PC-3 (cell line): ENCODE measurements around the gene SERPINE2.

Source experiments
- EZH2 ChIP-seq: fragments of 300-600 bp; sonication (generic); IDR thresholded peaks from one replicate; pipeline ENCODE4 v1.6.1; 2017; ENCODE audit warnings: antibody characterized with exemption, mild to moderate bottlenecking, low read length; ENCODE audit not compliant: unreplicated experiment
- EZH2phosphoT487 ChIP-seq: fragments of 300-600 bp; sonication (generic); IDR thresholded peaks from 2 replicates; pipeline ENCODE4 v1.6.1; 2018; ENCODE audit warnings: mild to moderate bottlenecking, antibody characterized with exemption, low read length, borderline replicate concordance
- TF ChIP-seq, protein P1 (sequence below): fragments of 300-600 bp; sonication (generic); conservative IDR thresholded peaks from 2 replicates; pipeline ENCODE4 v1.5.1; 2017; ENCODE audit warnings: antibody characterized with exemption, low read depth, mild to moderate bottlenecking, low read length

DNA sequence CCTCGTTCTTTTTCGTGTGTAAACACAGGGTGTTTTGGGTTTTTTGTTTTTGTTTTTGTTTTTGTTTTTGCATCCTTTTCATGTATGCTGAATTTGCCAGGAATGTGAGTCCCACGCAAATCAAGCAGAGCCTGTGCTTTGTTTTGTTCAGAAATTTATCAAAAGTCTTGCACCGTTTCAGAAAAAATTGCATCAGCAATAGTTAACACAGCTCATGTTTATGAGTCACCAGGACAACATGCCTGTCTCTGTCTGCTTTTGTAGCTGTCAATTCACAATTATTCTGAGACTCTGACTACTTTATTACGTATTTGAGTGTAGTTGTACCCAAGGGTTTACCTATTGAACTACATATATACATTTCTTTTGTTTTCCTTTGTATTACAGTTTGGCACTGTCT lies 43.5 kb downstream of the SERPINE2 start:
- TF ChIP-seq, protein P1, sequence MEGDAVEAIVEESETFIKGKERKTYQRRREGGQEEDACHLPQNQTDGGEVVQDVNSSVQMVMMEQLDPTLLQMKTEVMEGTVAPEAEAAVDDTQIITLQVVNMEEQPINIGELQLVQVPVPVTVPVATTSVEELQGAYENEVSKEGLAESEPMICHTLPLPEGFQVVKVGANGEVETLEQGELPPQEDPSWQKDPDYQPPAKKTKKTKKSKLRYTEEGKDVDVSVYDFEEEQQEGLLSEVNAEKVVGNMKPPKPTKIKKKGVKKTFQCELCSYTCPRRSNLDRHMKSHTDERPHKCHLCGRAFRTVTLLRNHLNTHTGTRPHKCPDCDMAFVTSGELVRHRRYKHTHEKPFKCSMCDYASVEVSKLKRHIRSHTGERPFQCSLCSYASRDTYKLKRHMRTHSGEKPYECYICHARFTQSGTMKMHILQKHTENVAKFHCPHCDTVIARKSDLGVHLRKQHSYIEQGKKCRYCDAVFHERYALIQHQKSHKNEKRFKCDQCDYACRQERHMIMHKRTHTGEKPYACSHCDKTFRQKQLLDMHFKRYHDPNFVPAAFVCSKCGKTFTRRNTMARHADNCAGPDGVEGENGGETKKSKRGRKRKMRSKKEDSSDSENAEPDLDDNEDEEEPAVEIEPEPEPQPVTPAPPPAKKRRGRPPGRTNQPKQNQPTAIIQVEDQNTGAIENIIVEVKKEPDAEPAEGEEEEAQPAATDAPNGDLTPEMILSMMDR, result no peak
- no peak for TF ChIP-seq EZH2
- no peak for TF ChIP-seq EZH2phosphoT487
